Ascending aorta (tissue), 2 donors: ENCODE measurements around the gene TEX51. TPM values are rescaled to one million over a fixed set of nuclear protein-coding genes. Genes with fewer than 3 reads are reported as not detected.

ENCODE experiments used
- DNase-seq, 2 donors: peaks; one replicate each; pipeline ENCODE4 v3.0.0-alpha.2; 2019; ENCODE audit warnings: low spot score in 2 of 2
- H3K27ac ChIP-seq, 2 donors: fragments of 200-600 bp; sonication (generic); one replicate each; pipeline ENCODE4 v1.5.1; 2016 to 2017; ENCODE audit warnings: mild to moderate bottlenecking in 1 of 2
- H3K27me3 ChIP-seq: fragments of 200-600 bp; sonication (generic); one replicate; pipeline ENCODE4 v1.5.1; 2017
- H3K36me3 ChIP-seq, 2 donors: fragments of 200-600 bp; sonication (generic); one replicate each; pipeline ENCODE4 v1.5.1; 2016
- H3K4me1 ChIP-seq, 2 donors: fragments of 200-600 bp; sonication (generic); one replicate each; pipeline ENCODE4 v1.5.1; 2016 to 2017; ENCODE audit warnings: mild to moderate bottlenecking in 1 of 2
- H3K4me3 ChIP-seq, 2 donors: fragments of 200-600 bp; sonication (generic); one replicate each; pipeline ENCODE4 v1.5.1; 2016 to 2017; ENCODE audit warnings: mild to moderate bottlenecking in 1 of 2
- H3K9me3 ChIP-seq, 2 donors: fragments of 200-600 bp; sonication (generic); one replicate each; pipeline ENCODE4 v1.5.1; 2016
- CTCF ChIP-seq, 3 experiments: fragments of 200-600 bp in 2 of 3; fragments of 450-650 bp in 1 of 3; sonication (generic) in 2 of 3; IDR thresholded peaks; one replicate each; pipeline ENCODE4 v1.5.1; 2016 to 2019; ENCODE audit warnings: antibody characterized with exemption in 3 of 3, mild to moderate bottlenecking in 1 of 3, moderate library complexity in 1 of 3
- intact Hi-C: fragments of 100-400 bp; cut with DNase I; formaldehyde crosslinking; loops from one replicate; pipeline ENCODE4 v1.15.1; 2023
- total RNA-seq: library from RNA; depleted of rRNA; stranded (reverse); fragments of >200 nt; gene quantifications from one replicate; pipeline ENCODE4 v1.1.0, GENCODE V29; 2016

Gene TEX51
- total RNA-seq, 1 donor from 2014 or later: not detected

GRCh38 chr2:126890551-126891450 is 7.9 kb upstream of the TEX51 start:
- H3K4me3 ChIP-seq: no peak overlapping the region
- H3K27me3 ChIP-seq: no peaks in the 10 kb centered on the region
- no peaks in the 10 kb centered on the region for H3K4me1 ChIP-seq
- intact Hi-C loops: no loop called here
- H3K36me3 ChIP-seq: no peaks in the 10 kb centered on the region
- peak in 1 of 2 donors; percentile 37 for DNase-seq
- H3K9me3 ChIP-seq: no peaks in the 10 kb centered on the region
- no peak overlapping the region for H3K27ac ChIP-seq
- no peak for TF ChIP-seq CTCF (IDR thresholded peaks at IDR 0.05)

- Histone ChIP-seq H3K27me3 (no peaks in the 10 kb centered on the region), H3K4me1 (no peaks in the 10 kb centered on the region), H3K36me3 (no peaks in the 10 kb centered on the region), H3K9me3 (no peaks in the 10 kb centered on the region), H3K27ac (no peak overlapping the region), H3K4me3 (no peak overlapping the region)
- TF ChIP-seq CTCF (IDR thresholded peaks at IDR 0.05): no peak
- intact Hi-C loops: no loop called here
- DNase-seq: peak in 1 of 2 donors; percentile 50
These were observed 6.8 kb upstream of the TEX51 start for GRCh38 chr2:126891681-126892500.

- no peaks in the 10 kb centered on the region for H3K4me1 ChIP-seq
- no peak for TF ChIP-seq CTCF (IDR thresholded peaks at IDR 0.05)
- peak in 1 of 2 donors; percentile 46 for DNase-seq
- H3K36me3 ChIP-seq: no peaks in the 10 kb centered on the region
- no peak overlapping the region for H3K4me3 ChIP-seq
- H3K27me3 ChIP-seq: no peaks in the 10 kb centered on the region
- no peak overlapping the region for H3K27ac ChIP-seq
- intact Hi-C loops: no loop called here
- no peaks in the 10 kb centered on the region for H3K9me3 ChIP-seq
These were observed 5.5 kb upstream of the TEX51 start for GRCh38 chr2:126893153-126893552.

- DNase-seq: peak in 1 of 2 donors; percentile 25
- Histone ChIP-seq H3K27ac (no peak overlapping the region), H3K27me3 (no peaks in the 10 kb centered on the region), H3K9me3 (no peaks in the 10 kb centered on the region), H3K4me3 (no peak overlapping the region), H3K36me3 (no peaks in the 10 kb centered on the region), H3K4me1 (no peaks in the 10 kb centered on the region)
- intact Hi-C loops: no loop called here
- TF ChIP-seq CTCF (IDR thresholded peaks at IDR 0.05): no peak
These were observed 5.1 kb upstream of the TEX51 start for GRCh38 chr2:126893606-126894005.

GRCh38 chr2:126894082-126894481 is 4.6 kb upstream of the TEX51 start:
- no peak for TF ChIP-seq CTCF (IDR thresholded peaks at IDR 0.05)
- no peaks in the 10 kb centered on the region for H3K4me1 ChIP-seq
- intact Hi-C loops: no loop called here
- no peaks in the 10 kb centered on the region for H3K9me3 ChIP-seq
- H3K27ac ChIP-seq: no peak overlapping the region
- DNase-seq: peak in 1 of 2 donors; percentile 33
- H3K27me3 ChIP-seq: no peaks in the 10 kb centered on the region
- H3K36me3 ChIP-seq: no peaks in the 10 kb centered on the region
- no peak overlapping the region for H3K4me3 ChIP-seq
